Tibial nerve (tissue), 4 donors: ENCODE results near the gene ZBTB3.

Source experiments
- CTCF ChIP-seq, 5 experiments: fragments of 200-600 bp in 3 of 5; fragments of 450-650 bp in 2 of 5; sonication (generic) in 3 of 5; IDR thresholded peaks; one replicate each; pipeline ENCODE4 v1.5.1; 2016 to 2019; ENCODE audit warnings: antibody characterized with exemption in 5 of 5, mild to moderate bottlenecking in 3 of 5, moderate library complexity in 2 of 5
- EP300 ChIP-seq, 2 donors: sonication (generic); formaldehyde crosslinking; IDR thresholded peaks; one replicate each; pipeline ENCODE4 v1.6.1; 2017; ENCODE audit warnings: antibody characterized with exemption in 2 of 2, mild to moderate bottlenecking in 1 of 2
- POLR2A ChIP-seq, 2 donors: fragments of 450-650 bp; IDR thresholded peaks; one replicate each; pipeline ENCODE4 v1.6.1; 2017; ENCODE audit warnings: antibody characterized with exemption in 2 of 2, mild to moderate bottlenecking in 2 of 2, moderate library complexity in 2 of 2

- TF ChIP-seq POLR2A (IDR thresholded peaks at IDR 0.05) = no peak
- TF ChIP-seq CTCF (IDR thresholded peaks at IDR 0.05) = no peak
- TF ChIP-seq EP300 (IDR thresholded peaks at IDR 0.05) = no peak
Observed at GRCh38 chr11:62702246-62702645, 51.7 kb downstream of the ZBTB3 start.
